ENCODE data around the gene NUP93.

NUP93 gene

GRCh38 chr16:56744996-56745640 lies 15.2 kb downstream of the NUP93 start:
- DNase-seq = no peak

- no peak for DNase-seq
These were observed 17.6 kb downstream of the NUP93 start for GRCh38 chr16:56747486-56748045.

- DNase-seq = no peak
These were observed 18.3 kb downstream of the NUP93 start for GRCh38 chr16:56748191-56748590.

- no peak for DNase-seq
These were observed 18.9 kb downstream of the NUP93 start for GRCh38 chr16:56748826-56749225.

- DNase-seq = no peak
These were observed 20.0 kb downstream of the NUP93 start for GRCh38 chr16:56749672-56750491.

DNA sequence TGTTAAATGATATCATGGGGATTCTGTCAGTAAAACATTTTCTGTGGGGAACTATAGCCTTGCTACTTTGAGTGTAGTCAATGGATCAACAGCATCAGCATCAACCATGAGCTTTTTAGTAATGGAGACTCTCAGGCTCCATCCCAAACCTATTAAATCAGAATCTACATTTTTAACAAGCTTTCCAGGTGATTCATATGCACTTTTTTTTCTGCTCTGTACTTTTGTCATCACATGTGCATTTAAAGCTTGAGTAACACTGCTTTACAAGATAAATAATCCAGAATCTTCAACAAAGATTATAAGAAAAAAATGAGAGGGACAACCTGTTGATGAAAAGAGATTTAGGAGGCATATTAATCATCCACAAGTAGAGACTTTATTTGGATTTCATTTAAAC lies 23.5 kb downstream of the NUP93 start:
- no peak for DNase-seq

GRCh38 chr16:56755038-56755437 lies 25.1 kb downstream of the NUP93 start:
- no peak for DNase-seq

DNA sequence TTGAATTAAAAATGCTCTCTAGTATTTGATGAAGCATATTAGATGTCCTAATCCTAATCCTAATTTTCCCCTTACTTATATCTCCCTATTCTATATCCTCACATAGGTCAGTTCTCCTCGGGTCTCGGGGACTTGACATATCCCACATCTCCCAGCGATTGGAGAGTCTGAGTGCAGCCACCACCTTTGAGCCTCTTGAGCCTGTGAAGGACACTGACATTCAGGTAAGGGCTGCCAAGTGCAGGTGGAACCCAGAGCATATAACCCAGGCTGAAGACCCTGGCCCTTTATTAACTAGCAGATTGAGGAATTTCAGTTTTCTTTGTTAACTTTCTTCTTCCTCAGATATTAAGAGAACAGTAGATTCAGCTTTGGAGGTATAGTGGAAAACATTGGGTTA lies 28.5 kb downstream of the NUP93 start:
- no peak for DNase-seq

DNA sequence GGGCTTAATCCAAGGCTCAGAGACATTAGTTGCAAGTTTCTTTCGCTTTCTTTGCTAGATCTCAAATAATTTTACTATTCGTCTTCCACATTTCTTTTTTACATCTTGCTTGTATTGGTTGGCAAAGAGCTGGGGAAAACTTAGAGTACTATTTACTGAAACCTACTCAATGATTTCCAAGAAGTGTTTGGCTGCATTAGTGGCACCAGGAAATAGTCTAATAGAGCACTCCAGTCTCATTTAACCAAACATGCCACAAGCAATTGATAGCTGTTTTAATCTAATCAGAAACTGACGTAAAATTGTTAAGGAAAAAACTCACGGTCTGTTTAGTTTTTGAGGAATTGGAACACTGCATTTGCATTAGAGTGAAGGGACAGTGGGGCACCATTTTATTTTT lies 29.0 kb downstream of the NUP93 start:
- DNase-seq = no peak

DNA sequence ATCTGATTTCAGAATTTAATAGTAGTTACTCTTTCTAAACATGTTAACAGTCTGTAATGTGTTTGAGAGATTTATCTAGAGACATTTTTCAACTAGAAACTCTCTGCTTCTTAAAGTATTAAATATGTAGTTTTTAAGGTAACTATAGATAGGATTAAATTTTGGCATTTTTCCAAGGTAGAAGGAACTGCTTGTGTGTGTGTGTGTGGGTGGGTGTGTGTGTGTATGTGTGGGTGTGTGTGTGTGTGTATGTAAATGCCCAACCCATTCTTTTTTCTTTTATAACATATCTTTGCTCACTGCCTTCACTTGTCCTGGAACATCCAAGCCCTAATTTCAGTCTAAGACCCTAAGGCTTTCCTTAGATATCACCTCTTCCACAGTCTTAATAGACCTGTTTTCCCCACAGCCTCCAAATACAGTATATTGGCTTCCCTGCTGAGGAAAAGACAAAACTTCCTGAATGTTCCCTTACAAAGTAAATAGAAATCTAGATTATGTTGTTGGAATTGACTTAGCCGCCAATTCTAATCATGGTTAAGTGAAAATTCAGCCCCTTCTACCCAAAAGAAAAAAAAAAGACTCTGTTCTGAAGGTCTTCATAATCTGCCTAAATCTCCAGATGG lies 33.5 kb downstream of the NUP93 start:
- DNase-seq = peak; percentile 33

GRCh38 chr16:56764835-56765234 lies 34.9 kb downstream of the NUP93 start:
- DNase-seq = peak; percentile 24

- no peak for DNase-seq
These were observed 36.0 kb downstream of the NUP93 start for GRCh38 chr16:56765949-56766348.

DNA sequence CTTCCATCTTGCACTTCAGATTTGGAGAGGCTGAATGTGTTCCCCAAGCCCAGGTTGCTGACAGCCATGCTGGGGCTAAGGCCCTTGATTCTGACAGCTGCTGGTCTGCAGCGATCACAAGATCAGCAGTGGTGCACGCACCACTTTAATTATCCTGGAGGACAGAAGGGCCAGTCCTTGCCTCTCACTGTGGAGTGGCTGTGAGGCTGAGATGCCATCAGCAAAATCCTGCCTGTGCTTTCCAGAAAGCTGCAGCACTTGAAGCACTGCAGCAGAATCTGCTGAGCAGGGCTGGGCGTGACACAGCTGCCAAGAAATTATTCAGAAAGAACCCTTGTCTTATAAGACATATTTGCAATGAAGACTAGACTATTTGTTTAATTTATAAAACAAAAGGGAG lies 37.1 kb downstream of the NUP93 start:
- no peak for DNase-seq

- no peak for DNase-seq
These were observed 39.7 kb downstream of the NUP93 start for GRCh38 chr16:56769677-56770076.

GRCh38 chr16:56771558-56772279 lies 41.8 kb downstream of the NUP93 start:
- no peak for DNase-seq

GRCh38 chr16:56773532-56773931 lies 43.6 kb downstream of the NUP93 start:
- no peak for DNase-seq

- DNase-seq = no peak
These were observed 44.2 kb downstream of the NUP93 start for GRCh38 chr16:56774016-56774680.

- DNase-seq = no peak
These were observed 45.2 kb downstream of the NUP93 start for GRCh38 chr16:56775162-56775561.

DNA sequence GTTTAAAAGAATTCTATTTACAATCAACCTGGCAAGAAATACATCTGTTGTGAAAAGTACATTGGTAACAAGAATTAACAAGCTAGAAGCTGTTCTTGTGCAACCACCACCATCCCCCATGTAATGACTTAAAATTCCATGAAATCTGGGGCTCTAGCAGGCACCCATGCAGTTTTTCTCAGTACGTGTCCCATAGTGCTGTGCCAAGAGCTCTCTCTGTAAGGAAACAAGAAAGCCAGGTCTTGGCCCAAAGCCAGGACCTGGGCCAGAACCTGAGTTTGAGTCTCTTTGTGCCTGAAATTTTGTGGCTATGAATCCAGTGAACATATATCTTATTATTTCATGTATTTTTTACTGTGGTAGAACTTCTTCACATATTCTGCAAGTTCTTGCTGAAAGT lies 46.6 kb downstream of the NUP93 start:
- DNase-seq = peak; percentile 12

DNA sequence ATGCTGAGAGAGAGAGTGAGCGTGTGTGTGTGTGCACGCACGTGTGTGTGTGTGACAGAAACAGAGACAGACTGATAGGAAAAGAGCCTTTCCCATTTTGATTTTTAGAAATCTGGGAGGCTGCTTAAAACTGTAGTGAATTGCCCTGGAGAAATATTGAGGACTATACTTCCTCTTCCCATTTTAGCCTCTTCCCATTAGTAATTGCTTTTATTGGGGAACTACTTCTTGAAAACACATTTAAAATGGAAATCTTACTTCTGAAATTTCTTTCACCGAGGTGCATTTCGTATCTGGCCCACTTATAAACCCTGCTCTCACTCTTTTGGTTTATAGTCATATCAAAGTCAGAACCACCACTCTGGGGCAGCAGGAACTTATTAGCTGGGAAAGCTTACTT lies 47.1 kb downstream of the NUP93 start:
- DNase-seq = peak; percentile 5

- no peak for DNase-seq
These were observed 47.6 kb downstream of the NUP93 start for GRCh38 chr16:56777482-56777881.

GRCh38 chr16:56779906-56780305 lies 50.0 kb downstream of the NUP93 start:
- DNase-seq = no peak

DNA sequence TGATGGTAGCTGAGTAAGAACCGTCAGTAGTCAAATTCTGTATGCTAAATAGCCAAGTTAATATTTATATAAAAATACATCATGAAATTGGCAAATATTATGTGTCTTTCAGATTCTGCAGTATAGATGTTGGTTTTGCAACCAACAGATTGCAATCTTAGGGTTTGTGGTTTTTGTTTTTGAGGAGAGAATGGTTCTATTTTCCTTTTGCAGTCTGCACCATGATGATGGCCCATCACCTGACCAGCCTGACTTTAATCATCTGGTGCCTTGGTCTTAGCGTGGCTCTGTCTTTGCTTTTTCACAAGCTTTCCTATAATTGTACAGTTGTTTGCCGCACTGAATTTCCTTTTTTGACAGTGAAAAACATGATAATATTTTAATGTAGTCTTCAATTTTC lies 50.7 kb downstream of the NUP93 start:
- peak; percentile 78 for DNase-seq

All from hematopoietic multipotent progenitor cell treated with erythropoietin and hydrocortisone succinate and interleukin-3 and kit ligand, for 4 days (in vitro differentiated cells).